ENCODE data around the gene PNO1. TPM values are rescaled to one million over a fixed set of nuclear protein-coding genes. Genes with fewer than 3 reads are reported as not detected.
"Not testable (repeated sequence)": the region's sequence is repeated elsewhere in the genome, so short reads cannot be mapped to it uniquely, and the experiment has no call there.

PNO1 gene
- total RNA-seq, result 10 to 100 TPM; 19.8 to 26.4 (median 23.6) TPM

DNA sequence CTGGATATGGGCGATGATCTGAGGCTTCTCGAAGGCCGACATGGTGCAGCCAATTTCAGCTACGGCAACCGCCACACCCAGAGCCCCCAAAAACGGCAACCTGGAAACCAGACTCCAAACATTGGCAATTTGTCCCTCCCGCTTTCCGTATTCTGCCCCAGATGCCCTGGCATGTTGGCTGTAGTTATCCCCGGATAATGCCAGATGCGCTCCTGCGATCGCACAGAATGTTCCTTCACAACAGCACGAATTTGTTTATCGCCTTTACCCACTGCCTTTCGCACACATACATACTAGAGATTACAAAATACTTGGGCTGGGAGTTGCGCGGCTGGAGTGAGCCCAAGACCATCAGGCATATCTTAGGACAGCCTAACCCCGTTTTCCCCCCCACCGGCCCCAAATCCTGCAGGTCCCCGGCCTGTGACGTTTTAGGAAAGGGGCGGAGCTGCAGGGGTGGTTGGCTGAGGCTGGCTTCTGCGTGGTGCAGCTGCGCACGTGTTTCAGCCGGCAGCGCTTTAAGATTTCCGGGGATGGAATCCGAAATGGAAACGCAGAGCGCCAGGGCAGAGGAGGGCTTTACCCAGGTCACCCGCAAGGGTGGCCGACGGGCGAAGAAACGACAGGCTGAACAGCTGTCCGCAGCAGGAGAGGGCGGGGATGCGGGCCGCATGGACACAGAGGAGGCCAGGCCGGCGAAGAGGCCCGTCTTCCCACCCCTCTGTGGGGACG, at the start of gene PNO1:
Gene PNO1, plus strand, starts transcription at position 487 of the 732 bp plus-strand sequence. Its CDS starts 47 bp downstream, at position 534.
- Histone ChIP-seq H3K36me3 (peaks cover 0 to 24% of the 10 kb centered on the region in 2 donors), H3K4me3 (peak within 1 kb of the TSS; percentile 93 to 97 (median 96)), H3K27ac (peak within 1 kb of the TSS; percentile 89 to 96 (median 91)), H3K27me3 (no peaks in the 10 kb centered on the region), H3K4me1 (peaks cover 28 to 31% of the 10 kb centered on the region in 2 donors), H3K9me3 (no peaks in the 10 kb centered on the region)
- intact Hi-C loops (cut with DNase I; ENCODE audit: low total_unique reads) (loop anchor here (1.0 to 2.0 kb wide), 2 partner anchors 95 kb away; partner anchors contain the start of genes C1D and PPP3R1), in situ Hi-C loops (cut with MboI; ENCODE audit: low sequenced_read_pairs in 4 of 4) (no loop called here)
- TF ChIP-seq POLR2A (IDR thresholded peaks at IDR 0.05), result peak; percentile 33 to 49
- TF ChIP-seq, protein P1, sequence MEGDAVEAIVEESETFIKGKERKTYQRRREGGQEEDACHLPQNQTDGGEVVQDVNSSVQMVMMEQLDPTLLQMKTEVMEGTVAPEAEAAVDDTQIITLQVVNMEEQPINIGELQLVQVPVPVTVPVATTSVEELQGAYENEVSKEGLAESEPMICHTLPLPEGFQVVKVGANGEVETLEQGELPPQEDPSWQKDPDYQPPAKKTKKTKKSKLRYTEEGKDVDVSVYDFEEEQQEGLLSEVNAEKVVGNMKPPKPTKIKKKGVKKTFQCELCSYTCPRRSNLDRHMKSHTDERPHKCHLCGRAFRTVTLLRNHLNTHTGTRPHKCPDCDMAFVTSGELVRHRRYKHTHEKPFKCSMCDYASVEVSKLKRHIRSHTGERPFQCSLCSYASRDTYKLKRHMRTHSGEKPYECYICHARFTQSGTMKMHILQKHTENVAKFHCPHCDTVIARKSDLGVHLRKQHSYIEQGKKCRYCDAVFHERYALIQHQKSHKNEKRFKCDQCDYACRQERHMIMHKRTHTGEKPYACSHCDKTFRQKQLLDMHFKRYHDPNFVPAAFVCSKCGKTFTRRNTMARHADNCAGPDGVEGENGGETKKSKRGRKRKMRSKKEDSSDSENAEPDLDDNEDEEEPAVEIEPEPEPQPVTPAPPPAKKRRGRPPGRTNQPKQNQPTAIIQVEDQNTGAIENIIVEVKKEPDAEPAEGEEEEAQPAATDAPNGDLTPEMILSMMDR (IDR thresholded peaks at IDR 0.05 in 4 of 5, conservative IDR thresholded peaks at IDR 0.05 in 1 of 5), result peak in 1 of 5 experiments; percentile 27
- DNase-seq (peak; percentile 92 to 94), ATAC-seq (peak; percentile 96 to 98)

DNA sequence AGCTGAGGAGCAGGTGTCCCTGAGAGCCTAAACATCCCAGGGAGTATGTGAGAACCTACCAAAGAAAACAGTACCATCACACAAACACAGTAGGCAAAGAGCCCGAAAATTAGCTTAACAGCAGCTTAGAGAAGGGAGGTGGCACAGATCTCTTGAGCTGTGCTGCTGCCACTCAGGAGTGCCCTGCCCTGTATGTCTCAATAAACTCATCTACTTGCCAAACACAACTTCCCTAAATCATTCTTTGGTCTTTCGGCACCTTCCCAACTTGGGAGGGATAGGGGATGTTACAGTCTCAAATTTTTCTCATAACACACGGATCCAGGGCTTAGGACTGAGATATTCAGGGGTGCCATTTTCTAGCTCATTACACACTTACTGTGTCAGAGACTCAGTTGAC, 49.6 kb upstream of the PNO1 start:
- in situ Hi-C loops (cut with MboI; ENCODE audit: low sequenced_read_pairs in 4 of 4), result no loop called here
- no peaks in the 10 kb centered on the region for H3K27me3 ChIP-seq
- no peaks in the 10 kb centered on the region for H3K9me3 ChIP-seq
- DNase-seq (no peak), ATAC-seq (no peak)
- no peaks in the 10 kb centered on the region for H3K36me3 ChIP-seq
- H3K27ac ChIP-seq, result no peak overlapping the region
- no peak overlapping the region for H3K4me3 ChIP-seq
- intact Hi-C loops (cut with DNase I; ENCODE audit: low total_unique reads), result no loop called here
- peaks cover 0 to 3% of the 10 kb centered on the region in 2 donors for H3K4me1 ChIP-seq
- no peak for TF ChIP-seq POLR2A (IDR thresholded peaks at IDR 0.05)
- TF ChIP-seq, protein P1 (IDR thresholded peaks at IDR 0.05 in 4 of 5, conservative IDR thresholded peaks at IDR 0.05 in 1 of 5), result no peak

DNA sequence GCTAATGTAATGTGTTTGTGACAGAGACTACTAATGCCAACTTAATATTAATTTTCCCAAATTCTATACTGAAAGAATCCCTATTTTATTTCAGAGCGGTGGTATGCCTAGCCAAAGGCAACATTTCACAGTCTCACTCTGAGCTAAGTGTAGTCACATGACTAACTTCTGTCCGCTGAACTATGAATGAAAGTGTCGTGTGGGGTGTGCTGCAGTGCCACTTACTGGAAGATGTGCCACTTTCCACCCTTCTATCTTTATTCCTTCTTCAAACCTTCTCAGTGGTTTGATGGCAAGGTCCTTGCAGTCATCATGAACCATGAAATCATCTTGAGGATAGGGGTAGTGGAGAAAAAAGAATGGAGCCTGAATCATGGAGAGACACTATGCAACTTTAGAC, 47.6 kb upstream of the PNO1 start:
- intact Hi-C loops (cut with DNase I; ENCODE audit: low total_unique reads), result no loop called here
- Histone ChIP-seq H3K27ac (no peak overlapping the region), H3K4me1 (no peaks in the 10 kb centered on the region), H3K9me3 (no peaks in the 10 kb centered on the region), H3K36me3 (no peaks in the 10 kb centered on the region), H3K27me3 (no peaks in the 10 kb centered on the region), H3K4me3 (no peak overlapping the region)
- no peak for DNase-seq
- in situ Hi-C loops (cut with MboI; ENCODE audit: low sequenced_read_pairs in 4 of 4), result no loop called here
- TF ChIP-seq POLR2A (IDR thresholded peaks at IDR 0.05), result no peak
- TF ChIP-seq, protein P1 (IDR thresholded peaks at IDR 0.05 in 4 of 5, conservative IDR thresholded peaks at IDR 0.05 in 1 of 5), result no peak
- ATAC-seq, result no peak

DNA sequence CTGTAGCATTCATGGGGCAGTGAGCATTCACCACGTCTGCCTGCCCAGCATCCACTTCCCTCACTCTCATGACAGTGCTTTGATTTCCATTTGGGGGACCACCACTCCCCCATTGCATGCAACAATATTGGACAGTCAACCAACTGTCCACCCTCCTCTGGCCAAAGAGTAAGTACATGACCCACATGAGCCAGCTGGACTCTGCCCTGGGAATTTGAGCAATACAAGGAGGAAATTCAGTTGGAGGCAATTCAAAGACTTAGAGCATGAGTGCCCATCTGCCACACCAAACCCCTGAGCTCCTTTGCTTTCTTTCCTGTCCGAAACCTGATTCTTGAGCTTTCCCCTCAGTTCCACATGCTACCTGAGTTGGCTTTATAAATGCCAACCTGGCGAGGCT, 41.7 kb upstream of the PNO1 start:
- ATAC-seq, result no peak
- H3K27me3 ChIP-seq, result no peaks in the 10 kb centered on the region
- no peaks in the 10 kb centered on the region for H3K9me3 ChIP-seq
- intact Hi-C loops (cut with DNase I; ENCODE audit: low total_unique reads) (no loop called here), in situ Hi-C loops (cut with MboI; ENCODE audit: low sequenced_read_pairs in 4 of 4) (no loop called here)
- H3K27ac ChIP-seq, result no peak overlapping the region
- no peaks in the 10 kb centered on the region for H3K36me3 ChIP-seq
- DNase-seq, result no peak
- TF ChIP-seq POLR2A (IDR thresholded peaks at IDR 0.05), result no peak
- no peak overlapping the region for H3K4me3 ChIP-seq
- no peaks in the 10 kb centered on the region for H3K4me1 ChIP-seq

DNA sequence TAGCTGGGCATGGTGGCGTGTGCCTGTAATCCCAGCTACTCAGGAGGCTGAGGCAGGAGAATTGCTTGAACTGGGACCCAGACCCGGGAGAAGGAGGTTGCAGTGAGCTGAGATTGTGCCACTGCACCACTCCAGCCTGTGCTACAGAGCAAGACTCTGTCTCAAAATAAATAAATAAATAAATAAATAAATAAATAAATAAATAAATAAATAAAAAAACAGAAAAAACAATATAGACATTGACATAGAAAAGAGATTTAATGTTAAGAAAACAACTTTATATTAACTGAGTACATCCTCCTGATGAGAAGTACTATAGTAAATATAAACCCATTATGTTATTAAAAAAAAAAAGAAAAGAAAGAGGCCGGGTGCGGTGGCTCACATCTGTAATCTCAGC, 39.8 kb upstream of the PNO1 start:
- H3K4me1 ChIP-seq; ATAC-seq; DNase-seq; H3K9me3 ChIP-seq; H3K27ac ChIP-seq; H3K4me3 ChIP-seq; in situ Hi-C loops (cut with MboI; ENCODE audit: low sequenced_read_pairs in 4 of 4); intact Hi-C loops (cut with DNase I; ENCODE audit: low total_unique reads); H3K36me3 ChIP-seq; H3K27me3 ChIP-seq: not testable (repeated sequence)
